Spleen (tissue), 11 donors: Measurements from ENCODE around the gene ZNF331. TPM values are rescaled to one million over a fixed set of nuclear protein-coding genes. Genes with fewer than 3 reads are reported as not detected.

Experiments used
- DNase-seq: peaks from one replicate; pipeline ENCODE4 v3.0.0-alpha.2; 2020
- H3K27ac ChIP-seq, 8 donors: fragments of 200-600 bp; sonication (generic) in 7 of 8; 1 replicate in 4 of 8; 2 replicates in 4 of 8; pipeline versions ENCODE4 v1.5.0 to v1.8.0; 2016 to 2021; ENCODE audit warnings: inconsistent platforms in 4 of 8, mild to moderate bottlenecking in 4 of 8, moderate library complexity in 1 of 8
- H3K27me3 ChIP-seq, 7 donors: fragments of 200-600 bp; sonication (generic) in 6 of 7; replicated peaks in 1 of 7; 1 replicate in 4 of 7; 2 replicates in 3 of 7; pipeline versions ENCODE4 v1.5.0 to v1.8.0; 2016 to 2021; ENCODE audit warnings: inconsistent platforms in 3 of 7, mild to moderate bottlenecking in 1 of 7
- H3K36me3 ChIP-seq, 6 donors: fragments of 200-600 bp; sonication (generic) in 5 of 6; 1 replicate in 4 of 6; 2 replicates in 2 of 6; pipeline versions ENCODE4 v1.5.0 to v1.8.0; 2016 to 2021; ENCODE audit warnings: inconsistent platforms in 2 of 6
- H3K4me1 ChIP-seq, 6 donors: fragments of 200-600 bp; sonication (generic) in 5 of 6; 1 replicate in 3 of 6; 2 replicates in 3 of 6; pipeline versions ENCODE4 v1.5.0 to v1.8.0; 2016 to 2021; ENCODE audit warnings: inconsistent platforms in 3 of 6
- H3K4me3 ChIP-seq, 8 donors: fragments of 200-600 bp; sonication (generic) in 7 of 8; 1 replicate in 4 of 8; 2 replicates in 4 of 8; pipeline versions ENCODE4 v1.5.0 to v1.8.0; 2016 to 2021; ENCODE audit warnings: inconsistent platforms in 4 of 8, mild to moderate bottlenecking in 4 of 8, moderate library complexity in 2 of 8
- H3K9me3 ChIP-seq, 8 donors: fragments of 200-600 bp; sonication (generic) in 7 of 8; 1 replicate in 4 of 8; 2 replicates in 4 of 8; pipeline versions ENCODE4 v1.5.0 to v1.8.0; 2016 to 2021; ENCODE audit warnings: inconsistent platforms in 4 of 8
- CTCF ChIP-seq, 11 experiments: fragments of 200-600 bp in 7 of 11; fragments of 450-650 bp in 4 of 11; sonication (generic) in 4 of 11; IDR thresholded peaks in 8 of 11; conservative IDR thresholded peaks in 3 of 11; 1 replicate in 7 of 11; 2 replicates in 4 of 11; pipeline versions ENCODE4 v1.4.0 to v1.8.0; 2016 to 2021; ENCODE audit warnings: antibody characterized with exemption in 11 of 11, inconsistent platforms in 4 of 11, mild to moderate bottlenecking in 1 of 11
- POLR2A ChIP-seq, 3 donors: fragments of 450-650 bp; IDR thresholded peaks; one replicate each; pipeline ENCODE4 v1.5.1; 2017; ENCODE audit warnings: antibody characterized with exemption in 3 of 3, mild to moderate bottlenecking in 1 of 3
- POLR2AphosphoS5 ChIP-seq, 3 donors: sonication (generic); formaldehyde crosslinking; IDR thresholded peaks; one replicate each; pipeline ENCODE4 v1.5.1; 2017; ENCODE audit warnings: antibody characterized with exemption in 3 of 3
- WGBS, 5 donors: extraction: QIAGEN DNeasy Blood & Tissue Kit in 3 of 5; methylation state at CpG; one replicate each; pipeline versions ENCODE4 v1.1.5 to v1.1.7; 2013 to 2018; 5-methylcytosine and 5-hydroxymethylcytosine counted together
- intact Hi-C: fragments of 100-400 bp; cut with DNase I; formaldehyde crosslinking; loops from one replicate; pipeline ENCODE4 v1.15.0; 2023; ENCODE audit warnings: low total_unique reads
- polyA plus RNA-seq, 3 donors: library from polyadenylated mRNA; stranded (reverse); fragments of 200-250 nt; gene quantifications; one replicate each; pipeline ENCODE4 v1.2.1, GENCODE V29; 2013
- total RNA-seq, 7 donors: library from RNA; depleted of rRNA in 3 of 7; stranded (reverse); fragments of >200 nt in 3 of 7; fragmentation: NEBNext Ultra II Directional in 4 of 7; extraction: Animal tissue kit (Norgen Biotek cat#: 25700) in 4 of 7; gene quantifications; one replicate each; pipeline versions ENCODE4 v1.1.0 to v1.2.1, GENCODE V29; 2016 to 2021
- donor health status: healthy with polysubstance abuse.
- donor health status: DM: no; HTN: no; CAD: no; lungs with moderate emphysema.
- donor health status: DM: no; HTN: no; CAD: no.
- donor health status: Bipolar disorder and iron deficiency.
- donor health status: healthy.
- donor health status: DM: no; HTN: no; CAD: no.
- donor health status: DM: yes; HTN: yes; CAD: no.

ZNF331 gene
- total and polyA plus RNA-seq, 10 donors: 9.4 to 31.1 (median 23.5) TPM

- Histone ChIP-seq H3K9me3 (peaks cover 0 to 60% (median 37%) of the 10 kb centered on the region in 8 donors), H3K4me1 (peaks cover 4 to 12% (median 9%) of the 10 kb centered on the region in 6 donors), H3K36me3 (peaks cover 0 to 21% (median 0%) of the 10 kb centered on the region in 6 donors), H3K4me3 (no peak overlapping the region), H3K27ac (no peak overlapping the region), H3K27me3 (no peaks in the 10 kb centered on the region)
- TF ChIP-seq CTCF (IDR thresholded peaks at IDR 0.05 in 8 of 11, conservative IDR thresholded peaks at IDR 0.05 in 3 of 11) (no peak), POLR2AphosphoS5 (IDR thresholded peaks at IDR 0.05) (no peak), POLR2A (IDR thresholded peaks at IDR 0.05) (no peak)
- WGBS, 5 donors: 95 to 100% (median 97%) methylated on average over 2 of the region's 2 CpGs
- intact Hi-C loops: no loop called here
- no peak for DNase-seq
These were observed 12.0 kb upstream of the ZNF331 start for GRCh38 chr19:53525922-53526321.

- 94 to 98% (median 97%) methylated on average over 8 of the region's 8 CpGs for WGBS, 5 donors
- no peak overlapping the region for H3K4me3 ChIP-seq
- peaks cover 0 to 41% (median 25%) of the 10 kb centered on the region in 8 donors for H3K9me3 ChIP-seq
- no peaks in the 10 kb centered on the region for H3K4me1 ChIP-seq
- H3K27ac ChIP-seq: no peak overlapping the region
- no peaks in the 10 kb centered on the region for H3K27me3 ChIP-seq
- DNase-seq: no peak
- TF ChIP-seq POLR2A (IDR thresholded peaks at IDR 0.05): no peak
- no peak for TF ChIP-seq POLR2AphosphoS5 (IDR thresholded peaks at IDR 0.05)
- no peak for TF ChIP-seq CTCF (IDR thresholded peaks at IDR 0.05 in 8 of 11, conservative IDR thresholded peaks at IDR 0.05 in 3 of 11)
- intact Hi-C loops: no loop called here
- H3K36me3 ChIP-seq: peaks cover 0 to 19% (median 0%) of the 10 kb centered on the region in 6 donors
These were observed 7.3 kb upstream of the ZNF331 start for GRCh38 chr19:53530622-53531021.

- WGBS, 5 donors: 86 to 92% (median 90%) methylated on average over 4 of the region's 4 CpGs
- intact Hi-C loops: no loop called here
These were observed 6.5 kb upstream of the ZNF331 start for GRCh38 chr19:53531457-53531856.

GRCh38 chr19:53532362-53532761 lies 5.6 kb upstream of the ZNF331 start:
- no peak overlapping the region for H3K4me3 ChIP-seq
- H3K9me3 ChIP-seq: peaks cover 0 to 24% (median 7%) of the 10 kb centered on the region in 8 donors

More at GRCh38 chr19:53531457-53531856, 6.5 kb upstream of the ZNF331 start:
- Histone ChIP-seq H3K36me3 (peaks cover 0 to 18% (median 0%) of the 10 kb centered on the region in 6 donors), H3K4me3 (no peak overlapping the region), H3K9me3 (peaks cover 0 to 33% (median 16%) of the 10 kb centered on the region in 8 donors), H3K27me3 (no peaks in the 10 kb centered on the region), H3K4me1 (no peaks in the 10 kb centered on the region), H3K27ac (no peak overlapping the region)
- TF ChIP-seq CTCF (IDR thresholded peaks at IDR 0.05 in 8 of 11, conservative IDR thresholded peaks at IDR 0.05 in 3 of 11): no peak
- TF ChIP-seq POLR2A (IDR thresholded peaks at IDR 0.05): no peak
- no peak for TF ChIP-seq POLR2AphosphoS5 (IDR thresholded peaks at IDR 0.05)
- DNase-seq: no peak

More at GRCh38 chr19:53532362-53532761, 5.6 kb upstream of the ZNF331 start:
- TF ChIP-seq POLR2AphosphoS5 (IDR thresholded peaks at IDR 0.05) (no peak), CTCF (IDR thresholded peaks at IDR 0.05 in 8 of 11, conservative IDR thresholded peaks at IDR 0.05 in 3 of 11) (no peak), POLR2A (IDR thresholded peaks at IDR 0.05) (no peak)
- intact Hi-C loops: no loop called here
- no peaks in the 10 kb centered on the region for H3K4me1 ChIP-seq
- no peak for DNase-seq
- H3K27ac ChIP-seq: no peak overlapping the region
- no peaks in the 10 kb centered on the region for H3K27me3 ChIP-seq
- H3K36me3 ChIP-seq: peaks cover 0 to 18% (median 0%) of the 10 kb centered on the region in 6 donors
- 88 to 100% (median 94%) methylated on average over 1 of the region's 1 CpG for WGBS, 5 donors
